NCI-H526 (cell line): ENCODE data around the gene PLP1.

ENCODE experiments used
- DNase-seq, 2 experiments: peaks; one replicate each; lab custom pipeline; 2025; lab: John Stamatoyannopoulos, UW

PLP1 gene

DNA sequence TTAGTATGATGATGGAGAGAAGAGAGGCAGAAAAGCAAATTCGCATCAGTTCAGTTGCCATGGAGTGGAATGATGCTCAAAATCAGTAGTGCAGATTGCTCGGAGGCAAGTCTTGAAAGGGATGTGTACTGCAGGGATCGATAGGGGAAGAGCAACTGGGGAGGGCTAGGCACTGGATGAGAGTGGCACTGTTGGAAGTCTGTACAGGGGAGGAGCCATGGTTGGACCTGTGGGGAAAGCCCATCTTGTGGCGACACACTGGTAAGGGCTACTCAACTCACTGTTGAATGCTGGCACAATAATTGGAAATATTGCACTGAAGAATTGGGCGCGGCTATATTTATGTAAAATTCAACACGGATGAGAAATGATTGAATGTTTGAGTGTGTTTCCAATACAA, 54.2 kb downstream of the PLP1 start:
- peak in 1 of 2 experiments; percentile 34 for DNase-seq

- DNase-seq = peak; percentile 34 to 49
These were observed 54.7 kb downstream of the PLP1 start for GRCh38 chrX:103831342-103831802.

DNA sequence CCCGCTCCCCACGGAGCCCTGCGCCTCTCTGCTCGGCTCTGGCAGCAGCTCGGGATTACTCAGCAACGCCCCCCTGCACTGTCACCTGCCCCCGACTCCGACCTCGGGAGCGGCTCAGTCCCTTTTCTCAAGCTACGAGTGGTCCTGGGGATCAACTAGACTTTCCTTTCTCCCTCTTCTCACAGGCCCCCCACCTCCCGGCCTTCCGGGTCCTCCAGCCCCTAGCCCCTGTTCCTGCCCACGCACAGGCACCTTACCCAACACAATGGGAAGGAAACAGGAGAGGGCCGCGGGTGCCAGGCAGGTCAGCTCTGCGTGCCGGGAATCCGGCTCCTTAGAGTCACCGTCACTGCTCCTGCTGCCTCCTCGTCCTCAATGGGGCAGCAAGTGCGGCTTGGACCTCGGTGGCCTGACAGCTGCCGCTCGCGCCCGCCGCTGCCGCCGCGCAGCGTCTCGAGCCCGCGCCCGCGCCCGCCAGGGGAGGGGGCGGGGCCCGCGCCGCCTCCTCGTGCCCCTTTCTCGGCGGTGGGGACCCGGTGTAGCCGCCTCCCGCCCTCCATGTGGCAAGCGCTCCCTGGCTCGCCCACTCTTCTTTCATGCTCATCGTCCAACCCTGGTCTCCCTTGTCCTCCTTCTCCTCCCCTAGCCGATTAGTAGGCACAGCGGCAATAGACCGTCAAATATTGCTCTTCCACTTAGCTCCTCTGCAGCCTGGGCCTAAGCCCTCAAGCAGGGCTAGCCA, 55.3 kb downstream of the PLP1 start, which contains the start of gene RAB9B:
TSS of gene RAB9B (minus strand) at position 455 of the 742 bp plus-strand sequence. CDS start 6,473 bp downstream, outside the sequence.
- DNase-seq = peak in 1 of 2 experiments; percentile 83

- DNase-seq = no peak
These were observed 62.8 kb downstream of the PLP1 start for GRCh38 chrX:103839404-103839803.
